ENCODE data around the gene IL17REL.

DNA sequence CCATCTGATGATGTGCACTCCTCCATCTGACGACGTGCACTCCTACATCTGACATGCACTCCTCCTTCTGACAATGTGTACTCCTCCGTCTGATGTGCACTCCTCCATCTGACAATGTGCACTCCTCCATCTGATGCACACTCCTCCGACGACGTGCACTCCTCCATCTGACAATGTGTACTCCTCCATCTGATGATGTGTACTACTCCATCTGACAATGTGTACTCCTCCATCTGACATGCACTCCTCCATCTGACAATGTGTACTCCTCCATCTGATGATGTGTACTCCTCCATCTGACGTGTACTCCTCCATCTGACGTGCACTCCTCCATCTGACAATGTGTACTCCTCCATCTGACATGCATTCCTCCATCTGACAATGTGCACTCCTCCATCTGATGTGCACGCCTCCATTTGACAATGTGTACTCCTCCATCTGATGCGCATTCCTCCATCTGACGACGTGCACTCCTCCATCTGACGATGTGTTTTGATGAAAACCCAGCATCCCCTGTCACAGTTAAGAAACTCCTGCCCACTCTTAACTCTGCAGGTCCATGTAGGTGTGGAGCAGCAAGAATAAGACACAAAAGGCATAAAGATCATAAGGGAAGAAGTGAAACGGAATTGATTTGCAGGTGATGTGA is 9.7 kb upstream of the IL17REL start:
- TF ChIP-seq CTCF (IDR thresholded peaks at IDR 0.05) (no peak), POLR2A (IDR thresholded peaks at IDR 0.05) (no peak)
